Glutamatergic neuron (in vitro differentiated cells): ENCODE results near the gene CLRN1. TPM values are rescaled to one million over a fixed set of nuclear protein-coding genes. Genes with fewer than 3 reads are reported as not detected.
A peak's percentile ranks its signal among the peaks of the same experiment; 100 is the strongest.

Experiments used
- DNase-seq: peaks from one replicate; pipeline ENCODE4 v3.0.0; 2022
- H3K27ac Mint-ChIP-seq: one replicate; pipeline ENCODE4 v1.8.0; 2020; ENCODE audit warnings: mild to moderate bottlenecking, mixed read lengths, inconsistent platforms; ENCODE audit not compliant: unreplicated experiment
- H3K27me3 Mint-ChIP-seq: one replicate; pipeline ENCODE4 v1.8.0; 2020; ENCODE audit warnings: mild to moderate bottlenecking, moderate library complexity, mixed read lengths, inconsistent platforms; ENCODE audit not compliant: unreplicated experiment
- H3K36me3 Mint-ChIP-seq: one replicate; pipeline ENCODE4 v1.8.0; 2020; ENCODE audit warnings: mild to moderate bottlenecking, mixed read lengths, inconsistent platforms; ENCODE audit not compliant: unreplicated experiment
- H3K4me1 Mint-ChIP-seq: one replicate; pipeline ENCODE4 v1.8.0; 2020; ENCODE audit warnings: mild to moderate bottlenecking, low read depth, mixed read lengths, inconsistent platforms; ENCODE audit not compliant: unreplicated experiment
- H3K4me3 Mint-ChIP-seq: one replicate; pipeline ENCODE4 v1.8.0; 2020; ENCODE audit warnings: mild to moderate bottlenecking, mixed read lengths, inconsistent platforms; ENCODE audit not compliant: unreplicated experiment
- H3K9me3 Mint-ChIP-seq: one replicate; pipeline ENCODE4 v1.8.0; 2020; ENCODE audit warnings: mild to moderate bottlenecking, moderate library complexity, mixed read lengths, inconsistent platforms; ENCODE audit not compliant: unreplicated experiment
- total RNA-seq: library from RNA; stranded (reverse); fragmentation: NEBNext Ultra II Directional; extraction: Animal tissue kit (Norgen Biotek cat#: 25700); gene quantifications from one replicate; pipeline ENCODE4 v1.2.1, GENCODE V29; 2021; ENCODE audit not compliant: unreplicated experiment
- TF ChIP-seq, protein P1 (sequence below): fragments of 200-600 bp; sonication (generic); IDR thresholded peaks from one replicate; pipeline ENCODE4 v1.5.0; 2021; ENCODE audit not compliant: partially characterized antibody, unreplicated experiment

The CLRN1 gene
- total RNA-seq, 1 donor from 2014 or later: not detected

DNA sequence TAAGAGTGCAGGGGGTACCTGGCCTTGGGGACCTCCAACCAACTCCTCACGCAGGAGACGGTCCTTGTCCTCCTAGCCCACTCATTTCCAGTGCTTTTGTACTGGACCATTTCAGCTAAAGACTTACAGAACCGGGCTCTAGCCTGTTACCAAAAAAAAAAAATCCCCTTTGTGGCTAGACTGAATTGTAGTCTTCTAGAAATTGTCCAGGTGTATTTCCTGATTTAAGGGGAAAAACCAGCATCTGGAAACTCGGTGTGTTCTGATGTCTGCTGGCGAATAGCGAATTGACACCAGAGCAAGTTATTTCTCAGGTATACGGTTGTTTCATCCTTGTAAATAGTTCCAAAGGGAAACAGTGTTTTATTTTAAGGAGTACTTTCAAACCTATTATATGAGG, 46.2 kb downstream of the CLRN1 start:
- TF ChIP-seq, protein P1, sequence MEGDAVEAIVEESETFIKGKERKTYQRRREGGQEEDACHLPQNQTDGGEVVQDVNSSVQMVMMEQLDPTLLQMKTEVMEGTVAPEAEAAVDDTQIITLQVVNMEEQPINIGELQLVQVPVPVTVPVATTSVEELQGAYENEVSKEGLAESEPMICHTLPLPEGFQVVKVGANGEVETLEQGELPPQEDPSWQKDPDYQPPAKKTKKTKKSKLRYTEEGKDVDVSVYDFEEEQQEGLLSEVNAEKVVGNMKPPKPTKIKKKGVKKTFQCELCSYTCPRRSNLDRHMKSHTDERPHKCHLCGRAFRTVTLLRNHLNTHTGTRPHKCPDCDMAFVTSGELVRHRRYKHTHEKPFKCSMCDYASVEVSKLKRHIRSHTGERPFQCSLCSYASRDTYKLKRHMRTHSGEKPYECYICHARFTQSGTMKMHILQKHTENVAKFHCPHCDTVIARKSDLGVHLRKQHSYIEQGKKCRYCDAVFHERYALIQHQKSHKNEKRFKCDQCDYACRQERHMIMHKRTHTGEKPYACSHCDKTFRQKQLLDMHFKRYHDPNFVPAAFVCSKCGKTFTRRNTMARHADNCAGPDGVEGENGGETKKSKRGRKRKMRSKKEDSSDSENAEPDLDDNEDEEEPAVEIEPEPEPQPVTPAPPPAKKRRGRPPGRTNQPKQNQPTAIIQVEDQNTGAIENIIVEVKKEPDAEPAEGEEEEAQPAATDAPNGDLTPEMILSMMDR: no peak
- H3K4me1 Mint-ChIP-seq: no peaks in the 10 kb centered on the region
- DNase-seq: no peak
- H3K9me3 Mint-ChIP-seq: peaks cover 2% of the 10 kb centered on the region
- H3K27ac Mint-ChIP-seq: no peak overlapping the region
- H3K4me3 Mint-ChIP-seq: no peak overlapping the region
- no peaks in the 10 kb centered on the region for H3K27me3 Mint-ChIP-seq
- no peaks in the 10 kb centered on the region for H3K36me3 Mint-ChIP-seq

DNA sequence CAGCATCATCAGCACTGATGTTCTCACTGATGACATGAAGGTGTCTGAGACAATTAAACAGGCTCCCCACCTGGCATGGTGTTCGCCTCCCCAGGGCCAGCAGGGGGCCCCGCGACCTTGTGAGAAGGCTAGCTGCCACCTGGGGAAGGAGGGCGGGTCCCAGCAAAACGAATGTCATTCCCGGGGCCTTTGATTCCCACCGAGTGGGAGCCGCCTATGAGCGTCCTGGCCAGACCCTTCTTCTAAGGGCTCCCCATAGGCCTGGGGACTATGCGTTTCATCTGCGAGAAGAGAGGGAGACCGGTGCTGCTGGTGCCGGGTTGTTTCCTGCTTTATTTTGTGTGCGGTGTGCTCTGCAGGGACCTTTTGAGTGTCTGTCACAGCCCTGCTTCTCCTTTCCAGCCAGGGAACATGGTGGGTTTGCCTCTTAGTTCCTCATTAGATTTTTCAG, 46.8 kb downstream of the CLRN1 start:
- peaks cover 2% of the 10 kb centered on the region for H3K9me3 Mint-ChIP-seq
- H3K27me3 Mint-ChIP-seq: no peaks in the 10 kb centered on the region
- DNase-seq: peak; percentile 65
- H3K36me3 Mint-ChIP-seq: no peaks in the 10 kb centered on the region
- TF ChIP-seq, protein P1: peak; percentile 41
- H3K4me1 Mint-ChIP-seq: no peaks in the 10 kb centered on the region
- no peak overlapping the region for H3K4me3 Mint-ChIP-seq
- H3K27ac Mint-ChIP-seq: no peak overlapping the region

DNA sequence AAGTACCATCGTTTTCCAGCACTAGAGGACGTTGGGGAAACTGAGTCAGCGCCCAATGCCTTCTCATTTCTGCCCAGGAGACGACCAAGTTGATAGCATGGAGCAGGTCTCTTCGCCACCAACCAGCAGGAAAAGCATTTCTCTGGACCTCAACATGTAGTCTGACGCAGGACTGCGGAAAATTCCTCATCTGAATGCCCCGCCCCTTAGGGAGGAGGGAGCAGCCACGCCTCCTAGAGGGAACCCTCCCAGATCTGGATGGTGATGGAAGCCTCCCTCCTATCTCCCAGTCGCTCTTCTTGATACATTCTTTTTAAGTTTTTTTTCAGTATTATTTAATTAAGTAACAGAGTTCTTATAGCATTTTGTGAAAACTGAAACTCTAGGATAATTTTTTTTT, 49.9 kb downstream of the CLRN1 start:
- H3K36me3 Mint-ChIP-seq: no peaks in the 10 kb centered on the region
- H3K9me3 Mint-ChIP-seq: no peaks in the 10 kb centered on the region
- TF ChIP-seq, protein P1: no peak
- no peak overlapping the region for H3K4me3 Mint-ChIP-seq
- H3K4me1 Mint-ChIP-seq: no peaks in the 10 kb centered on the region
- H3K27me3 Mint-ChIP-seq: no peaks in the 10 kb centered on the region
- DNase-seq: peak; percentile 31
- no peak overlapping the region for H3K27ac Mint-ChIP-seq

DNA sequence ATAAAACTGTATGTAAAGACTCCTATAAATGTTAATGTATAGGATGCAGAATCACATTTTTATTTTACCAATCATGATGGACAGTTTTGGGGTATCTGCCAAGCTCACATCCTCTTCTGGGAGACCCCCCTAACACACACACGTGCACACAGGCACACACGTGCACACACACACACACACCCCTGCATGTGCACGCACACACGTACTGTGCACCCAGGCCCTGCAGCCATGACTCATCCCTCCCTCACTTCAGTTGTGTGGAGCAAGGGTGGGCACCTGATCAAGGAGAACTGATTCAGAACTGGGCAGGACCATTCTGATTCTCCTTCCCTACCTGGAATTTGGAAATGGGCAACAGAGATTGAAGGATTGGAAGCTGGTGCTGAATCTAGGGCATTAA, 51.3 kb downstream of the CLRN1 start:
- H3K36me3 Mint-ChIP-seq: no peaks in the 10 kb centered on the region

DNA sequence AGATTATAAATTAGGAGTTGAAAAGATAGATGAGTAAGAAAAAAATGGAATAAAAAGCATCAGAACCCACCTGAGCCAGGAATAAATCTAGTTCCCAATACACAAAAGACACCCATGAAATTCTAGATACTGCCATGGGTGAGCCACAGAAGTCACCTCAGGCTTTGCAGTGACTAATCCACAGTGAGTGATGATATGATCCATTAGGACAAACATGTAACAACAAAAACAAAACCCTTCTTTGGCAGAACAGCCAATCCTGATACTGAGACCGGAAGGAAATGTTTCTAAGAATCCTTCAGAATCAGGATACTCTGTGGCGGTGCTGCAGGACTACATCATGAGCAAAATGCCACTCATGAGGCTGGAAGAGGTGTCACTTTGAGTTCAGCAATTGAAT, 52.3 kb downstream of the CLRN1 start:
- no peaks in the 10 kb centered on the region for H3K4me1 Mint-ChIP-seq
- no peak for DNase-seq
- H3K4me3 Mint-ChIP-seq: no peak overlapping the region
- TF ChIP-seq, protein P1: no peak
- no peak overlapping the region for H3K27ac Mint-ChIP-seq
- H3K36me3 Mint-ChIP-seq: no peaks in the 10 kb centered on the region
- no peaks in the 10 kb centered on the region for H3K27me3 Mint-ChIP-seq
- no peaks in the 10 kb centered on the region for H3K9me3 Mint-ChIP-seq

More for the DNA sequence above, 51.3 kb downstream of the CLRN1 start:
- no peaks in the 10 kb centered on the region for H3K27me3 Mint-ChIP-seq
- TF ChIP-seq, protein P1: no peak
- no peak overlapping the region for H3K27ac Mint-ChIP-seq
- H3K9me3 Mint-ChIP-seq: no peaks in the 10 kb centered on the region
- H3K4me3 Mint-ChIP-seq: no peak overlapping the region
- no peaks in the 10 kb centered on the region for H3K4me1 Mint-ChIP-seq
- DNase-seq: no peak
